Stimulated activated CD4-positive, alpha-beta T cell treated with anti-CD3 and anti-CD28 coated beads, Interleukin-4, amount 100 ng/mL, for 24 hours (primary cell): Measurements from ENCODE around the gene RBM3.
"Not testable (repeated sequence)": the region's sequence is repeated elsewhere in the genome, so short reads cannot be mapped to it uniquely, and the experiment has no call there.

Experiments
- DNase-seq: peaks from one replicate; pipeline ENCODE4 v3.0.0-alpha.2; 2020

The RBM3 gene

GRCh38 chrX:48574270-48575266, at the start of gene RBM3:
RBM3 (plus strand) TSS chrX:48574484; CDS start chrX:48575181, 697 bp downstream.
- peak; percentile 91 for DNase-seq

GRCh38 chrX:48525853-48526252, 48.4 kb upstream of the RBM3 start:
- not testable (repeated sequence) for DNase-seq

- DNase-seq = no peak
Observed at GRCh38 chrX:48530736-48531135, 43.5 kb upstream of the RBM3 start.

GRCh38 chrX:48531358-48531959, 42.8 kb upstream of the RBM3 start:
- DNase-seq = no peak

GRCh38 chrX:48532161-48532560, 42.1 kb upstream of the RBM3 start:
- no peak for DNase-seq

GRCh38 chrX:48533165-48533564, 41.1 kb upstream of the RBM3 start:
- no peak for DNase-seq

- no peak for DNase-seq
Observed at GRCh38 chrX:48538641-48539344, 35.5 kb upstream of the RBM3 start.

- DNase-seq = peak; percentile 97
Observed at GRCh38 chrX:48539345-48540027, 34.8 kb upstream of the RBM3 start, which contains the start of gene TBC1D25. TBC1D25 (plus strand) TSS chrX:48539714; CDS start chrX:48539798, 84 bp downstream.

GRCh38 chrX:48540028-48540375, 34.3 kb upstream of the RBM3 start:
- DNase-seq = peak; percentile 62

GRCh38 chrX:48540480-48540879, 33.8 kb upstream of the RBM3 start:
- DNase-seq = no peak

- no peak for DNase-seq
Observed at GRCh38 chrX:48541140-48541814, 33.0 kb upstream of the RBM3 start.

GRCh38 chrX:48548871-48549270, 25.4 kb upstream of the RBM3 start:
- DNase-seq = no peak

- not testable (repeated sequence) for DNase-seq
Observed at GRCh38 chrX:48555731-48556325, 18.5 kb upstream of the RBM3 start.

- DNase-seq = no peak
Observed at GRCh38 chrX:48558271-48558670, 16.0 kb upstream of the RBM3 start.

- no peak for DNase-seq
Observed at GRCh38 chrX:48559636-48560035, 14.6 kb upstream of the RBM3 start.

GRCh38 chrX:48560056-48560455, 14.2 kb upstream of the RBM3 start:
- DNase-seq = no peak

GRCh38 chrX:48560681-48561080, 13.6 kb upstream of the RBM3 start:
- no peak for DNase-seq

GRCh38 chrX:48569958-48570357, 4.3 kb upstream of the RBM3 start:
- DNase-seq = peak; percentile 4

GRCh38 chrX:48573690-48574269, 504 bp upstream of the RBM3 start:
- no peak for DNase-seq

- no peak for DNase-seq
Observed at GRCh38 chrX:48575642-48576041, 1.4 kb downstream of the RBM3 start.

- DNase-seq = no peak
Observed at GRCh38 chrX:48576108-48576507, 1.8 kb downstream of the RBM3 start.
